Tracheal epithelial cell (primary cell): ENCODE measurements around the gene PTPN23. TPM values are rescaled to one million over a fixed set of nuclear protein-coding genes. Genes with fewer than 3 reads are reported as not detected.

ENCODE experiments used
- total RNA-seq: library from RNA; depleted of rRNA; stranded (reverse); fragments of >200 nt; gene quantifications from 2 replicates; pipeline ENCODE4 v1.2.1, GENCODE V29; 2014

Gene PTPN23, protein sequence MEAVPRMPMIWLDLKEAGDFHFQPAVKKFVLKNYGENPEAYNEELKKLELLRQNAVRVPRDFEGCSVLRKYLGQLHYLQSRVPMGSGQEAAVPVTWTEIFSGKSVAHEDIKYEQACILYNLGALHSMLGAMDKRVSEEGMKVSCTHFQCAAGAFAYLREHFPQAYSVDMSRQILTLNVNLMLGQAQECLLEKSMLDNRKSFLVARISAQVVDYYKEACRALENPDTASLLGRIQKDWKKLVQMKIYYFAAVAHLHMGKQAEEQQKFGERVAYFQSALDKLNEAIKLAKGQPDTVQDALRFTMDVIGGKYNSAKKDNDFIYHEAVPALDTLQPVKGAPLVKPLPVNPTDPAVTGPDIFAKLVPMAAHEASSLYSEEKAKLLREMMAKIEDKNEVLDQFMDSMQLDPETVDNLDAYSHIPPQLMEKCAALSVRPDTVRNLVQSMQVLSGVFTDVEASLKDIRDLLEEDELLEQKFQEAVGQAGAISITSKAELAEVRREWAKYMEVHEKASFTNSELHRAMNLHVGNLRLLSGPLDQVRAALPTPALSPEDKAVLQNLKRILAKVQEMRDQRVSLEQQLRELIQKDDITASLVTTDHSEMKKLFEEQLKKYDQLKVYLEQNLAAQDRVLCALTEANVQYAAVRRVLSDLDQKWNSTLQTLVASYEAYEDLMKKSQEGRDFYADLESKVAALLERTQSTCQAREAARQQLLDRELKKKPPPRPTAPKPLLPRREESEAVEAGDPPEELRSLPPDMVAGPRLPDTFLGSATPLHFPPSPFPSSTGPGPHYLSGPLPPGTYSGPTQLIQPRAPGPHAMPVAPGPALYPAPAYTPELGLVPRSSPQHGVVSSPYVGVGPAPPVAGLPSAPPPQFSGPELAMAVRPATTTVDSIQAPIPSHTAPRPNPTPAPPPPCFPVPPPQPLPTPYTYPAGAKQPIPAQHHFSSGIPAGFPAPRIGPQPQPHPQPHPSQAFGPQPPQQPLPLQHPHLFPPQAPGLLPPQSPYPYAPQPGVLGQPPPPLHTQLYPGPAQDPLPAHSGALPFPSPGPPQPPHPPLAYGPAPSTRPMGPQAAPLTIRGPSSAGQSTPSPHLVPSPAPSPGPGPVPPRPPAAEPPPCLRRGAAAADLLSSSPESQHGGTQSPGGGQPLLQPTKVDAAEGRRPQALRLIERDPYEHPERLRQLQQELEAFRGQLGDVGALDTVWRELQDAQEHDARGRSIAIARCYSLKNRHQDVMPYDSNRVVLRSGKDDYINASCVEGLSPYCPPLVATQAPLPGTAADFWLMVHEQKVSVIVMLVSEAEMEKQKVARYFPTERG (N-terminal part only)
- 14.9 and 16.8 TPM in 2 replicates for total RNA-seq

DNA sequence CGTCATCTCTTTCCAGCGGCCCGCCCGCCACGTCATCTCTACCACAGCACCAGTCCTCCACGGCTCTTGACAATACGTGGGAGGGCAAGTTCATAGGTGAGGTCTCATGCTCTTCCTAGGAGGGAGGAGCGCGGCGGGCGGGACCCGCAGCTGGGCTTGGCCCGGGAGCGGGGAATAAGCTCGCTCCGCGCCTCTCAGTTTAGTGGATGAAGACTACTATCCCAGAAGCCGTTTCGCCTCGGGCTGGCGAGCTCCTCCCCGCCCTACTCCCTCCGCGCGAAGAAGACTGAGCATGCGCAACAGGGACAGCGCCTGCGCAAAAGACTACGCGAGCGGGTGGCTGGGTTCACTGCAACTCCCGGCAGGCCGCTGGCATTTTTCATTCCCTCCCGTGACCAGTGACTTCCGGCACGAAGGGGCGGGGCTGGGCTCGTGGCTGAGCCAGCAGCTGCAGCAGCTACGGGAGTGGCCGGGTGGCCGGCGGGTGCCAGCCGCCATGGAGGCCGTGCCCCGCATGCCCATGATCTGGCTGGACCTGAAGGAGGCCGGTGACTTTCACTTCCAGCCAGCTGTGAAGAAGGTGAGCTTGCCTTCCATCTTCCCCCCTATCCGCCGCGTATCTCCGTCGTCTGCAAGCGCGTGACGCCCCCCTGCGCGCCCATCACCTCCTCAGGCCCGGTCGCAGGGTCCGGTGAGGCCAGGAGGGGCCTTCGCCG is at the start of gene PTPN23:
TSS of gene PTPN23 (plus strand) at position 421 of the 716 bp plus-strand sequence. CDS start at position 497, 76 bp downstream.

Other genes starting within 250 kb of the PTPN23 start
- gene SETD2, start 216.9 kb upstream of the PTPN23 start, total RNA-seq = 22.7 and 24.1 TPM in 2 replicates
- gene KIF9, start 98.2 kb upstream of the PTPN23 start, total RNA-seq = 1.3 and 6.0 TPM in 2 replicates
- 17.9 and 27.2 TPM in 2 replicates for gene KLHL18, start 98.1 kb upstream of the PTPN23 start, total RNA-seq
- 78.9 and 81.2 TPM in 2 replicates for gene SCAP, start 94.9 kb downstream of the PTPN23 start, total RNA-seq
- gene ELP6, start 132.7 kb downstream of the PTPN23 start, total RNA-seq = 13.4 and 15.2 TPM in 2 replicates
- 0.21 and 0.72 TPM in 2 replicates for gene CSPG5, start 197.8 kb downstream of the PTPN23 start, total RNA-seq